Measurements from ENCODE around the gene EHD4.
A peak's percentile ranks its signal among the peaks of the same experiment; 100 is the strongest.

The EHD4 gene

GRCh38 chr15:41897363-41897799 lies 75.0 kb downstream of the EHD4 start:
- no peak for FAIRE-seq
- no peak for DNase-seq (ENCODE audit: low spot score)

DNA sequence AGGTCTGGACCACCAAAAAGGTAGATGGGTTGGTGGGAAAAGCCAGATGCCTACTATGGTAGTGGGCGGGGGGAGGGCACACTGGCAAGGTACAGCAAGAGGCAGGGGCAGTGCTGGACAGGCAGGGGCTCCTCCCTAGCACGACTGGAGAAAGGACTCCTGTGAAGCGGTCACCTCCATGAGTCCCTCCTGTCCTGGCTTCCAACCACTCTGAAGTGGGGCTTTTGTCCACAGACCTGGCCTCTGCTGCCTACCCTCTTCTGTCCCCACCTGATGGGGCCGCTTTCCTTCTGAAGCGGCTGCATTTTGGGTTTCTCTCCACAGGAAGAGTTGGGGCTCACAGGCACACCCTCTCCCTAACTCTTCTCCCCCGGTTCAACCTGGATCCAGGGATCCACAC lies 75.8 kb downstream of the EHD4 start:
- DNase-seq (ENCODE audit: low spot score) (no peak), FAIRE-seq (no peak)

GRCh38 chr15:41895957-41896356 lies 76.4 kb downstream of the EHD4 start:
- no peak for DNase-seq (ENCODE audit: low spot score)
- FAIRE-seq = no peak

- FAIRE-seq (no peak), DNase-seq (ENCODE audit: low spot score) (no peak)
Measured at GRCh38 chr15:41895491-41895890, 76.9 kb downstream of the EHD4 start.

DNA sequence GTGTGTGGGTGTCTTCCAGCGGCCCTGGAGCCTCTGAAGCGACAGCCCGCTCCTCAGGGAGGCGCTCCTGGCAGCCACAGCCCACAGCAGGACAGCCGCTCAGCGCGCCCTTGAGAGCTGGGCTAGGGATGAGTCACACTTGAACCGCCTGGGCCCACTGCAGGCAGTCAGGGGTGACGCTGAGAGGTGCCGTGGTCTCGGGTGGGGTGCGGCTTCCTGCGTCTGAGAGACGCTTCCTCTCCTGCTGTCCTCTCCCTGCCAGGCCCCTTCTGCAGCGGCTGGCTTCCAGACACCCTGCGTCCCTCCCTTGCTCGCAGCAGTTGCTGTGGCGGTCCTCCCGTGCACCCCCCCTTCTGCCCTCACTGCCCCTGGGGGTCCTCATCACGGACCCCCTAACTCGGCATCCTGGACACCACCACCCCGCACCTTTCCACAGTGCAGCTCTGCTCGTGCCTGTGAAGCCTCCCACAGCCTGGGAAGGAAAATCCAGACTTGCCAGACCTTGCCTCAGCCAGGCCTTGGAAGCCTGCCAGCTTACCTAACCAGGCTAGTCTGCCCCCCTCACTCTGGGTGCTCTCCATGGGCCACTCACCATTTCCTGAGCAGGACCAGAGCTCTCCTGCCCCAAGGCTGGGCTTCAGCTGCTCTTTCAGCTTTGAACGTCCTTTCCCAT lies 77.4 kb downstream of the EHD4 start:
- DNase-seq (ENCODE audit: low spot score) (peak; percentile 88), FAIRE-seq (peak; percentile 79)

DNA sequence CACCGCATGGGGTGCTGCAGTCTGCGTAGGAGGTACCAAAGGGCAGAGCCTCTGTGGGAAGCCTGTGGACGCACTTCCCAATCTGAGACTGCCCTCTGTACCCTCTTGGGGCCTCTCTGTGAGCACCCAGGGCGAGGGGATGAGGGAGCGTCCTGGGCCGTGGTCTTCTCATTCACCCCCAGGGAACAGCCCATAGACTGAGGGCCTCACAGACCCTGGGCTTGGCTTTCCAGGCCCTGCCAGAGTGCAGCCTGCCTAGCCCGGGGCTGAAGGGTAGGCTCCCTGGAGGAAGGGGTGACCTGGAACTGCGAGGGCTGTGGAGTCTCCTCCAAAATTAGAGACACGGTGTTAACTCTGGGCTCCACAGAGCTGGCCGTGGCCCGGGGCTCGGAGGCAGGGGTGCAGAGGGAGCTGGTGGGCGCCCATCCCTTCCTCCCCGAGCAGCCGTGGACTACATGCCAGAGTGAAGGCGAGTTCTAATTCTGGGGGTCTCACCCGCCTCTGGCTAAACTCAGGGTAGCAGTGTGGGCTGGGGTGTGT lies 78.0 kb downstream of the EHD4 start:
- DNase-seq (ENCODE audit: low spot score) (no peak), FAIRE-seq (no peak)

- FAIRE-seq (no peak), DNase-seq (ENCODE audit: low spot score) (no peak)
Measured at GRCh38 chr15:41893422-41894250, 78.7 kb downstream of the EHD4 start, which contains the start of gene SPTBN5. Gene SPTBN5 (minus strand): TSS chr15:41894053. CDS start chr15:41893497, 556 bp downstream.

GRCh38 chr15:41892621-41893421 lies 79.5 kb downstream of the EHD4 start:
- DNase-seq (ENCODE audit: low spot score) (no peak), FAIRE-seq (no peak)

DNA sequence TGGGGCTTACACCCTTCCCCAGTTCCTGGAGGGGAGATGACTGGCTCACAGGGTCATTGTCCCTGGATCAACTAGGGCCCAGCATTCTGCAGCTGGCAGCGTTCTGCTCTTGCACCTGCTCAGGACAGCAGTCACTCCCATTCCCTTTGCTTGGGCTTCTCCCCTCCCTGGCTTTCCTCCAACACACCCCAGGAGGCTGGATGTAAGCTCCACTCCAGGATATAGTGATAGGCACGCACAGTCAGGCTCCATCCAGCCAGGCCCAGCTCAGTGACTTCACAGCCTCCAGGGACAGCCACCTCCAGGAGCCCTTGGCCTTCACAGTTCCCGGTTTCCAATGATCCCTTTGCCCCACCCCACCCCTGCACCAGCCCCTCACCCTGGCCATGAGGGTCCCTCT lies 80.4 kb downstream of the EHD4 start:
- DNase-seq (ENCODE audit: low spot score) = no peak
- FAIRE-seq = no peak

GRCh38 chr15:41891226-41891625 lies 81.1 kb downstream of the EHD4 start:
- FAIRE-seq = no peak
- no peak for DNase-seq (ENCODE audit: low spot score)

DNA sequence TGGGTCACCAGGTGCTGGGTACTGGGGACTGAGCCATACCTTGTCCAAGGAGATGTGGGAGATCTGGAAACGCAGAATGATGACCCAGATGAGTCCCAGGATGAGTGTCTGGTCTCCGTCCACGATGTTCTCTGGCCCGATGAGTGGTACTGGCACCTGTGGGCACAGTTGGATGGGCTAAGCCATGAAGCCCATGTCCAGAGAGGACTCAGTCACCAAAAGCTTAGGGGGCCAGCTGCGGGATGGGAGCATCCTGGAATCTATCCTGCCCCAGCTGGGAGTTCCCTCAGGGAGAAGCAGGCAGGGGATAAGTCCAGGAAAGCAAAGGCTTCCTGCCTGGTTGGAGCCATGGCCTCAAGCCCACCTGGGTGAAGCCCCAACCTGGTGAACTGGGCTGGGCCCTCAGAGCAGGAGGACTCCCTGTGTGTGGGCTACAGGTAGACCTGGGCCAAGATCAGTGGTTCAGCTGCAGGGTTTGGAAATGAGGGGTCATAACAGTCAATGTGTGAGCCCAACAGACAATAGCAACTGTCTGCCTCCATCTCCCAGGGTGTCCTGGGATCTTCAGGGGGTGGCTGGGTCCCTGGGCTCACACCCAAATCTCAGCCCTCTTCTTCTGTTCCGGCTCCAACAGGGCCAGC lies 82.2 kb downstream of the EHD4 start:
- DNase-seq (ENCODE audit: low spot score) = no peak
- no peak for FAIRE-seq

DNA sequence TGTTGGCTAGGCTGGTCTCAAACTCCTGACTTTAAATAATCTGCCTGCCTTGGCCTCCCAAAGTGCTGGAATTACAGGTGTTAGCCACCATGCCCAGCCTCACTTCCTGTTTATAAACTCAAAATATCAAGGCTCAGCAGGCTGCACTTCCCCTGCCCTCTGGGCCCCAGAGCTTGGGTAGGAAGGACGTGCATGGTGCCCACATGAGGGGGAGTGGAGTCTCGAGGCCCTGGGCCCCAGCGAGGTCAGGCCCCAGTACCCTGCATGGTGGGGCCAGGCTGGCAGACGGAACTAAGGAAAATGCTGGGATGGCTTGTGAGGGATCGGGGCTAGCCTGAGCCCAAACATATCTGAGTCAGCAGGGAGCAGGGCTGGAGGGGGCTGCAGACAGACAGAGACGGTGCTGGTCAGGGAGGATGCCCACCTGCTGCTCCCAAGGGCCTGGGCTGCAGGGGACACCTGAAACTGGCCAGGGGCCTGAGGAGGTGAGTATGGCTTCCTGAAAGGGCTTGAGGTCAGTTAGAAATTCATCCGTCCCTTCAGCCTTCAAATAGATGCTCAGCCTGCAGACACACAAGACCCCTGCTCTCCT lies 83.6 kb downstream of the EHD4 start:
- no peak for DNase-seq (ENCODE audit: low spot score)
- no peak for FAIRE-seq

DNA sequence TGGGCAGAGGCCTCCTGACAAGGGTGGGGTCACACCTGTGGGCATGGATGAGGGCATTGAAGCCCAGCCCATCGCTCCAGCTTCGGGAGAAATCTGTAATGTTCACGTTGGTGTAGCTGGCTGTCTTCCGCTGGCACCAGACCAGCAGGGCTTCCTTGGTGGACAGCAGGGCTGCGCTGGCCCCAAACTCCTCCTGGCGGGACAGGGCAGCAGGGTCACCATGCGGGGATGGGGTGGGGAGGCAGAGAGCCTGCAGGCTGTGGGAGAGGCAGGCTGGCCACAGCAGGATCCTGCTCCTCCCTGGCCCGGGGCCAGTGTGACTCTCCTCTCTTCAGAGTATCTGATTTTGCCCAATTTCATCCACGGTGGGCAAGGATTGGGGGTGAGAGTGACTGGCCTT lies 84.5 kb downstream of the EHD4 start:
- FAIRE-seq (no peak), DNase-seq (ENCODE audit: low spot score) (no peak)

GRCh38 chr15:41887161-41887560 lies 85.2 kb downstream of the EHD4 start:
- FAIRE-seq (no peak), DNase-seq (ENCODE audit: low spot score) (no peak)

DNA sequence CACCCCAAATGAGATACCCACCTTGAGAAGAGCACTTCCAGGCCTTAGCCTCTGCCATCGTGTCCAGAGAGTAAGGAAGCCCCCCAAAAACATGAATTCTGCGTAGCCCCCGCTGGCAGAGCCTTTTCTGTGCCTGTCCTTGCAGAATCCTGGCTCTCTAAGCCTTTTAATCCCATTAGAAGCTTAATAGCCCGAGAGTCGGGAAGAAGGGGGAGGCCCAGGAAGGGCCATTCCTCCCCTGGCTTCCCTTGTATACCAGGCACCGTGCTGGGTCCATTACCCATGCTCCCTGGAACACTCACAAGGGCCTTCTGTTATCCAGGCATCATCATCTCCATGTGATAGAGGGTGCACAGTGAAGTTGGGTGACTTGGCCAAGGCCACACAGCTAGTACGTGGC lies 85.6 kb downstream of the EHD4 start:
- FAIRE-seq (no peak), DNase-seq (ENCODE audit: low spot score) (no peak)

DNA sequence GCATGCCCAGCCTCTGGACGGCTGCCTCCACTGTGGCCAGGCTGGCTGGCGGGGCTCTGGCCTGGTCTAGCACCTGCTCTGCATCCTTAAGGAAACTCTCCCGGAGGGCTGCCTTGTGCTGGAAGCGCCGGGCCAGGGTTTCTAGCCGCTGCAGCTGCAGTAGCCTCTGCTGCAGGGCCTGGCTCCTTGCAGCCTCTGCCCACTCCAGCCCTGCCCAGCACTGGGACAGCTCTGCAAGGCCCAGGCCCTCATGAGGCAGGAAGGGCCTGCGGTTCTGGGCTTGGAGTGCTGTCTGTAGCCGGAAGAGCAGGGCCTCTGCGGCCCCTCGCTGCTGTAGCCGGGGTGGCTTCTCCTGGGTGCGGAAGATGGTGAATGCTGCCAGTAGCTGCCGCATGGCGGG lies 86.5 kb downstream of the EHD4 start:
- FAIRE-seq = no peak

GRCh38 chr15:41885321-41885720 lies 87.0 kb downstream of the EHD4 start:
- FAIRE-seq (no peak), DNase-seq (ENCODE audit: low spot score) (no peak)

More for the DNA sequence above, 86.5 kb downstream of the EHD4 start:
- no peak for DNase-seq (ENCODE audit: low spot score)

DNA sequence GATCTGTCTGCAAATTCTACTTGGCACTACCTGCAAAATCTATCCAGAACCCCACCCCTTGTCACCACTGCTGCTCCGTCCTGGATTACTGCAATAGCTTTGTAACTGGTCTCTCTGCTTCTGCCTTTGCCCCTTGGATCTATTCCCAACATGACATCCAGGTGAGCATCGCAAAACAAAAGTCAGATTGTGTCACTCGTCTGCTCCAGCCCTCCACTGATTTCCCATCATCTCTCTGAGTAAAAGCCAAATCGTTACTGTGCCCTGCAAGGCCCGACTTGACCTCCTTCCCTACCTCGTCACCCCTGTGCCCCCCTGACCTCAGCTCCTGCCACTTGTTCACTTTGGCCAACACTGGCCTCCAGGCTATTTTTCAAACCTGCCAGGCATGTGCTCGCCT lies 87.9 kb downstream of the EHD4 start:
- DNase-seq (ENCODE audit: low spot score) (no peak), FAIRE-seq (no peak)

DNA sequence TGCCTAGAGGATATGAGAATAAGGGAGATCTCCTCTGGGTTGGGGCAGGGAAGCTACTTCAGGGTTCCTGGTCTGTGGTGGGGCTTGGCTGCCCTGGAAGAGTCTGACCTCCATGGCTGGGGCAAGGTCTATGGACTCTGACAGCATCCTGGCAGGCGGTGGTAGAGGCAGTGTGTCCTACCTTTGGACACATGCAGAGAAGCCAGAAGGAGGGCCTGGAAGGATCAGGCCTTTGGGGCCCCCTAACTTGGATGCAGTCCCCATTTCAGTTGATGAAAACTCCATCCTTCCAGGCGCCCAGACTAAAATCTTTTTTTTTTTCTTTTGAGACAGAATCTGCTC lies 88.9 kb downstream of the EHD4 start:
- FAIRE-seq = no peak
- DNase-seq (ENCODE audit: low spot score) = no peak

- DNase-seq (ENCODE audit: low spot score) = no peak
Measured at GRCh38 chr15:41882689-41883483, 89.5 kb downstream of the EHD4 start.

More at GRCh38 chr15:41882689-41883483, 89.5 kb downstream of the EHD4 start:
- no peak for FAIRE-seq
